Skeletal muscle tissue (tissue), 4 donors: Measurements from ENCODE around the gene NECTIN1. TPM values are rescaled to one million over a fixed set of nuclear protein-coding genes. Genes with fewer than 3 reads are reported as not detected.

ENCODE experiments used
- H3K27ac ChIP-seq: one replicate; pipeline ENCODE4 v1.7.0; 2013; ENCODE audit warnings: mild to moderate bottlenecking, low read depth, low read length, inconsistent platforms
- H3K27me3 ChIP-seq, 3 donors: one replicate each; pipeline ENCODE4 v1.7.0; 2013; ENCODE audit warnings: low read length in 3 of 3; ENCODE audit not compliant: control insufficient read depth in 3 of 3, insufficient read depth in 3 of 3
- H3K36me3 ChIP-seq, 3 donors: one replicate each; pipeline ENCODE4 v1.7.0; 2013; ENCODE audit warnings: low read length in 3 of 3; ENCODE audit not compliant: control insufficient read depth in 3 of 3, insufficient read depth in 3 of 3
- H3K4me1 ChIP-seq, 3 donors: one replicate each; pipeline ENCODE4 v1.7.0; 2013; ENCODE audit warnings: low read length in 3 of 3, mild to moderate bottlenecking in 3 of 3; ENCODE audit not compliant: control insufficient read depth in 3 of 3, insufficient read depth in 3 of 3
- H3K4me3 ChIP-seq, 3 donors: one replicate each; pipeline ENCODE4 v1.7.0; 2013; ENCODE audit warnings: low read length in 3 of 3
- H3K9ac ChIP-seq, 3 donors: one replicate each; pipeline ENCODE4 v1.7.0; 2013; ENCODE audit warnings: low read length in 3 of 3, mild to moderate bottlenecking in 3 of 3, moderate library complexity in 2 of 3, low read depth in 1 of 3
- H3K9me3 ChIP-seq, 3 donors: one replicate each; pipeline ENCODE4 v1.7.0; 2013; ENCODE audit warnings: low read length in 3 of 3; ENCODE audit not compliant: control insufficient read depth in 3 of 3
- total RNA-seq: library from RNA; depleted of rRNA; stranded (reverse); fragments of >200 nt; gene quantifications from one replicate; pipeline ENCODE4 v1.2.3, GENCODE V29; 2014
- donor health status: Osteomylitis.

Gene NECTIN1, protein sequence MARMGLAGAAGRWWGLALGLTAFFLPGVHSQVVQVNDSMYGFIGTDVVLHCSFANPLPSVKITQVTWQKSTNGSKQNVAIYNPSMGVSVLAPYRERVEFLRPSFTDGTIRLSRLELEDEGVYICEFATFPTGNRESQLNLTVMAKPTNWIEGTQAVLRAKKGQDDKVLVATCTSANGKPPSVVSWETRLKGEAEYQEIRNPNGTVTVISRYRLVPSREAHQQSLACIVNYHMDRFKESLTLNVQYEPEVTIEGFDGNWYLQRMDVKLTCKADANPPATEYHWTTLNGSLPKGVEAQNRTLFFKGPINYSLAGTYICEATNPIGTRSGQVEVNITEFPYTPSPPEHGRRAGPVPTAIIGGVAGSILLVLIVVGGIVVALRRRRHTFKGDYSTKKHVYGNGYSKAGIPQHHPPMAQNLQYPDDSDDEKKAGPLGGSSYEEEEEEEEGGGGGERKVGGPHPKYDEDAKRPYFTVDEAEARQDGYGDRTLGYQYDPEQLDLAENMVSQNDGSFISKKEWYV
- total RNA-seq, result 4.2 TPM

DNA sequence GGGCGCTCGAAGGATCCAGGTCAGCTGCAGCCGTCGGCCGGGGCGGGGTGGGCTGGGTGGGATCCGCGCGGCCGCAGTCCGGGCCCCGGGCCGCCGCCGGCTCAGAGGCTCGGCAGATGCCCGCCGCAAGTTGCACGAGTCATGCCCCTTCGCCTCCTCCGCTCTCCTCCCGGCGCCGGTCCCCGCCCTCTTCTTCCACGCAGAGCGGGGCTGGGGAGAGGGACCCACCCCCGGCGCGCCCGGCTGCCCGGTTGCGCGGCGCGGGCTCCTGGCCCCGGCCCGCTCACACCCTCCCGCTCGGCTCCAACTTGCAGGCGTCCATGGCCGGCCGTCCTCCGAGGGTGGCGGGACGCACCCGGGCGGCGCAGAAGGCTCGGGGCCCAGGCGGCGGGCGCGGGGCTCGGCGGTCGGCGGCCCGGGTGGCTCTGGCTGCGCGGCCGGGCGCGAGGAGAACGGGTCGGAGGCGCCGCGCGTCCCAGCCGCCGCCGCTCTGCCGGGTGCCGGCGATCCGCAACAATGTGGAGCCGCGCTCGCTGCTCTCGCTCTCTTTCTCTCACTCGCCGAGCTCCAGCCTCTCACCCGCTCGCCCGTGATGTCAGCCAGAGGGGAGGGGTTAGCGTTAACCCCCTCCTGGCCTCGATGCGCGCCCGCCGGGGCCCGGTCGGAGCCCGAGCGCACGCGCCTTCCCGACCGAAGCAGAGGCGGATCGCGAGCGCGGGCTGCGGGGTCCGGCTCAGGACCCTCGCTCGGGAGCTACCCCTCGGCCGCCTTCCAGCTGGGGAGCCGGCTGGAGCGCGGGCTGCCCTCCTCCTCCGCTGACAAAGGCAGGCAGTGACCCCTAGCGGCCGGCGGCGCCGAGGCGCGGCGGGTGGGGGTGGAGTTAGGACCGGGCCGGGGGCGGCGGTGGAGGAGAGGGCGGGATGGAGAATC is at the start of gene NECTIN1:
Gene NECTIN1, minus strand, starts transcription at position 550 of the 930 bp plus-strand sequence. CDS start 647 bp downstream, outside the sequence.
- Histone ChIP-seq H3K4me1 (peaks cover 16 to 29% (median 18%) of the 10 kb centered on the region in 3 donors), H3K27me3 (peaks cover 4 to 20% (median 17%) of the 10 kb centered on the region in 3 donors), H3K9me3 (no peaks in the 10 kb centered on the region), H3K9ac (peak within 1 kb of the TSS; percentile 51 to 72 (median 62)), H3K36me3 (no peaks in the 10 kb centered on the region), H3K27ac (peak within 1 kb of the TSS; percentile 13), H3K4me3 (peak within 1 kb of the TSS; percentile 75 to 83 (median 76))

DNA sequence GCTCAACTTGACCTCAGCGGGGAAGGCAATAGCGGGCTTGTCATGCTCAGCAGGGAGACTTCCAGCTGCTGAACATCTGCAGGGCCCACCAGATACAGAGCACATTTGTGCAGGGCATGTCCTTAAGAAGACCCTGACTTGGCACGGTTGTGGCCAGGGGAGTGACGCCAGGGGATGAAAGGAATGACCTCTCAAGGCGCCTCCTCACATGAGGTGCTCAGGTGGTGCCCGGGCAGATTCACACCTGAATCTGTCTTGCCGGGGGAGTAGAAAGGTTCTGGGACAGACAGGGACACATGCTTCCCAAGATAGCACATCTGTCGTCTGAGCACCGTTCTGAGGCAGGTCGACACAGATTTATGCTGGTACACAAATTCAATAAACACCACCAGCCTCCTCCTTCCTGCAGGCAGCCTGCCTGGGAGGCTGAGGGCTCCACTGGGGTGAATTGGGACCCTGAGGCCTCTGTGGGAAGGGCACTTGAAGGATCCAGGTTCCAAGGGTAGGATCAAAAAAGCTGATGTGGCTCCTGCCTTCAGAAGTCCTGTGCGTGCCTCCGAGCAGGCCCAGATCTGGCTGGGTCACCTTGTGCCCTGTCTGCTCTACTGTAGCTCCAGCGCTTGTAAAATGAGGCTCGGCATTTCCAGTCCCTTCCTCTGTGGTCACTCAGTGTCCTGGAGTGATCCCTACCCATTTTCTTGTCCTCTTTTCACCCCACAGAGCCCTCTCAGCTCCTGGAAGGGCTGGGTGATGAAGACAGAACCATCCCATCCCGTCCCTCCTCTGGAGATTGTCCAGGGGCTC is 49.6 kb upstream of the NECTIN1 start:
- no peak overlapping the region for H3K27ac ChIP-seq
- H3K27me3 ChIP-seq, result peaks cover 18 to 22% (median 21%) of the 10 kb centered on the region in 3 donors
- peaks cover 0 to 13% (median 10%) of the 10 kb centered on the region in 3 donors for H3K4me1 ChIP-seq
- no peaks in the 10 kb centered on the region for H3K36me3 ChIP-seq
- H3K9me3 ChIP-seq, result peaks cover 0 to 2% (median 0%) of the 10 kb centered on the region in 3 donors
- no peak overlapping the region for H3K4me3 ChIP-seq
- no peak overlapping the region for H3K9ac ChIP-seq

DNA sequence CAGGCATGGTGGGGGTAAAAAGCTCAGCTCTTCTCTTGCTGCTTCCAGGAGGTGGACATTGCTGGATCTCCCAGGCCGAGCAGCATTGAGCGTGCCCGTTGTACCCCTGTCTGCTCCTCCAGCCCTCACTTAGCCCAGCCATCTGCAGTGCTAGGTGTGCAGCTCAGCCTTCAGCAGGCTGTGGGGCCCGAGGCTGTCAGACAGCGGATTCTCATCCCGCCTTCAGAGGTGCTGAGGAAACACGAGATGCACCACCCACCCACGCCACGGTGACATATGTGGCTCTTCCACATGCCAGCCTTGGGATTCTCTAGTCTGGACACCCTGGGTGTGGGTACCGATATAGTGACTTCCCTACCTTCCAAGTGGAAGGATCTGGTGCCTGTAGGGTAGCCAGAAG is 48.9 kb upstream of the NECTIN1 start:
- H3K27me3 ChIP-seq, result peaks cover 18 to 24% (median 21%) of the 10 kb centered on the region in 3 donors
- H3K9ac ChIP-seq, result no peak overlapping the region
- H3K4me3 ChIP-seq, result no peak overlapping the region
- no peaks in the 10 kb centered on the region for H3K36me3 ChIP-seq
- H3K4me1 ChIP-seq, result peaks cover 0 to 12% (median 10%) of the 10 kb centered on the region in 3 donors
- no peaks in the 10 kb centered on the region for H3K9me3 ChIP-seq
- no peak overlapping the region for H3K27ac ChIP-seq

DNA sequence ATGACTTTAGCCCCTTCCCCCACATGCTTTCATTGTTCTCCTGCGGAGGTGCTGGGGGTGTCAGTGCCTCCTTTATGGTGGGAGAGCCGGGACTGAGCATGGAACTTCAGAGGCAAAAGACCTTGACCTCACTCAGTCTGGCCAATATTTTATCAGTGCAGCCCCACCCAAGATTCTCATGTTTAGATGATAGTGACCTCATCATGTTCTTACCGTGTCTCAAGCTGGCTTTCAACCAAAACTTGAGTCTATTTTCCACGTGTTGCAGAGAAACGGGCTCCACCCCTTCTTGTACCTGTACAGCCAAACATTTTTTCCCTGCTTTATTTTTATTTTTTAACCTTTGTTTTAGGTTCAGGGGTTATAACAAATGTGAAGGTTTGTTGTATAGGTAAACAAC is 47.7 kb upstream of the NECTIN1 start:
- Histone ChIP-seq H3K36me3 (no peaks in the 10 kb centered on the region), H3K27me3 (peaks cover 18 to 23% (median 21%) of the 10 kb centered on the region in 3 donors), H3K9me3 (no peaks in the 10 kb centered on the region), H3K27ac (no peak overlapping the region), H3K9ac (no peak overlapping the region), H3K4me1 (peaks cover 0 to under 1% (median 0%) of the 10 kb centered on the region in 3 donors), H3K4me3 (no peak overlapping the region)

DNA sequence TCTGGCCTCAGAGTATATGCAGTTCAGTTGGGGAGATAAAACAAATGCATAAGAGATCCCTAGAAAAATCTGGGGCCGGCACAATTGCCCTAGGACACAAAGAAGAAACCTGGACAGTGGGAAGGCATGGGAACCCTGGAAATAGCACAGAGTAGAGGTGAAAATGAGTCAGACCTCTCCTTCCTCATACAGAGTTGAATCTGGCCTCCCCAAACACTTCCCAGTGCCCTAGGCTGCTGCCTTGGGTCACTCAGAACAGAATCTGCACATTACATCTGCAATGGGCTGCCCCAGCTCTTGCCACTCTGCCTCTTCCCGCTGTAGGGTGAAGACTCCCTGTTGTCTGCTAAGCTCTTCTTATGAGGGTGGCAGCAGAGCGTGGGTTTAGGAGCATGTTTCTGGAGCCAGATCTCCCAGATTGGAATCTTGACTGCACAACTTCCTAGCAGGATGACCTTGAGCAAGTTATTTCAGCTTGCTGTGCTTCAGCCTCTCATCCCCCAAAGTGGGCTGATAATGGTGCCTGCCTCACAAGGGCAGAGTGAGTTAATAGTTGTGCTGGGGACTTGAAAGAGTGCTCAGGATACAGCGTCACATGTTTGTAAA is 47.1 kb upstream of the NECTIN1 start:
- Histone ChIP-seq H3K36me3 (no peaks in the 10 kb centered on the region), H3K4me1 (no peaks in the 10 kb centered on the region), H3K9me3 (no peaks in the 10 kb centered on the region), H3K27me3 (peaks cover 18 to 23% (median 21%) of the 10 kb centered on the region in 3 donors), H3K9ac (no peak overlapping the region), H3K27ac (no peak overlapping the region), H3K4me3 (no peak overlapping the region)

DNA sequence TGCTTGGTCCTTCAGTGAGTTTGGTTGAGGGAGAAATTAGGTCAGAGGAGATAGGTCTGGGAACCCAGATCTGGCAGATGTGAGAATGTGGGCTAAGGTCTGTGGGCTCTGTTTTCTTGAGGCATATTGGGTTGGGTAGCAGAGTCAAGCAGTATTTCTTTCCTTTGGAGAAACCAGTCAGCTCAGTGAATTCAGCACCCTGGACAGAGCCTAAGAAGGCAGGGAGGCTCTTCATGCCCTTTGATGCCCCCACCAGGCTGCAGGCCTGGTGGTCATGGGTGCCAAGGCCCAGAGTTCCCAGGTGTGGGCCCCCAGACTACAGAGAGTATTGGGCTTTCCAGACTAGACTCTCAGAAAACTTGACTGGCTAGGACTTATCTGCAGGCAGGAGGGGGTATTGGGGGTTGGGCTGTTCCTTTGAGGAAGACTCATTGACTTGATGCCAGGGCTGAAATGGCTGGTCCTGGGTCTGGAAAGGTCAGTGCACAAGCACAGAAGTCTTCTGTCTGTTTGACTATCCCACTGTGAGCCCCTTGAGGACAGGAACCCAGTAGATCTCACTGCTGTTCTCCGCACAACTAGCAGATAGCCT is 45.3 kb upstream of the NECTIN1 start:
- Histone ChIP-seq H3K27ac (no peak overlapping the region), H3K4me3 (no peak overlapping the region), H3K4me1 (no peaks in the 10 kb centered on the region), H3K36me3 (no peaks in the 10 kb centered on the region), H3K9me3 (no peaks in the 10 kb centered on the region), H3K27me3 (peaks cover 18 to 23% (median 21%) of the 10 kb centered on the region in 3 donors), H3K9ac (no peak overlapping the region)

DNA sequence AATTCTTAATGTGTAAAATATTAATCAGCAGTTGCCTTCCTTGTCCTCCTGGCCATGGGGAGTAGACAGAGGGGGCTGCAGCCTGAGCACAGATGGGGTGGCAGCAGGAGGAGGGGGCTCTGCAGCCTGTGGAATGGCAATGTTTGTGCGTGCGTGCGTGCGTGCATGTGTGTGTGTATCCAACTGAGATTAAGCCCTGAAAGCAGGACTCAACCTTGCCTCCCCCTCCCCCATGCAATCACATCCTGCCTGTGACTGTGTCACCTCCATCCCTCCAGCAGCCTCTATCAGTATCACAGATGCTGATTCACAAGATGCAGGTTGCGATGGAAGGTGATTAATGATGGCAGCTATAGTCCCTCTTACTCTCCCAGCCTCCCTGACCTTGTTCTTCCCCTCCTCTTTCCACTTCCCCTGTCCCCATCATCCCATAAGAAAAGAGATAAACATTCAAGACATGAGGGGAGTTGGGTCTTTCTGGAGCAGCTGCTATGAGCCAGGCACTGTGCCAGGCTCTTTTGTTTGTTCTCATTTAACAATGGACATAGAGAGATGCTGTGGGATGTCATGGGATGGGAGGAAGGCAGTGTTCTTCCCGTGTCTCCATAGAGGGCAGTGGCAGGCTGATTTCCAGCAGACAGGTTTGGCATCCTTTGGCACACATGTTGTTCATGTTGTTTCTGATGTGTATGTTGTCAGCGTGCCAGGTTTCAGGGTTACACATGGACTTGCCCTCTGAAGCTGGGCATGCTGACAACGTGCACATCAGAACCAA is 43.8 kb upstream of the NECTIN1 start:
- no peaks in the 10 kb centered on the region for H3K4me1 ChIP-seq
- no peak overlapping the region for H3K27ac ChIP-seq
- H3K4me3 ChIP-seq, result no peak overlapping the region
- no peak overlapping the region for H3K9ac ChIP-seq
- no peaks in the 10 kb centered on the region for H3K9me3 ChIP-seq
- H3K27me3 ChIP-seq, result peaks cover 11 to 15% (median 13%) of the 10 kb centered on the region in 3 donors
- H3K36me3 ChIP-seq, result no peaks in the 10 kb centered on the region

DNA sequence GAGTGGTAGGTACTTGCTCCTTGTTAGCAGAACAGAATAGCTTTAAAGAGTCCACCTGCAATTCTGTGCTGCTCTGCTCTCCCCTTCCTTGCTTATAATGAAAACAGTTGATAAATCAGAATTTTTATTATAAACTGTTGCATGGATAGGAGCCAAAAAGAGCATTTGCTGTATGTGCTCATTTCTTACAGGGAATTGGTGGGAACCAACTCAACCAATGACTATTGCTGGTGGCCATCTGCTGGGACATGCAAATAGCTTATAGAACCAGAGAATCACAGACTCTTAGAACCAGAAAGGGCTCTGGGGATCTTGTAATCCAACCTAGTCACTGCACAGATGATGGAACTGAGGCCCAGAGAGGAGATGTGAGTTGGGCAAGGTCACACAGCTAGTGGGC is 43.1 kb upstream of the NECTIN1 start:
- Histone ChIP-seq H3K9me3 (no peaks in the 10 kb centered on the region), H3K27me3 (peaks cover 6 to 15% (median 11%) of the 10 kb centered on the region in 3 donors), H3K36me3 (no peaks in the 10 kb centered on the region), H3K27ac (no peak overlapping the region), H3K9ac (no peak overlapping the region), H3K4me3 (no peak overlapping the region), H3K4me1 (no peaks in the 10 kb centered on the region)
